Stomach (tissue), 4 donors: ENCODE data around the gene RBFOX1.

ENCODE experiments used
- EP300 ChIP-seq: sonication (generic); formaldehyde crosslinking; IDR thresholded peaks from one replicate; pipeline ENCODE4 v1.6.1; 2017; ENCODE audit warnings: antibody characterized with exemption
- POLR2A ChIP-seq, 4 donors: fragments of 450-650 bp; IDR thresholded peaks; one replicate each; pipeline ENCODE4 v1.6.1; 2016; ENCODE audit warnings: antibody characterized with exemption in 4 of 4, control low read depth in 2 of 4, mild to moderate bottlenecking in 1 of 4, moderate library complexity in 1 of 4
- POLR2AphosphoS5 ChIP-seq, 3 donors: sonication (generic); formaldehyde crosslinking; IDR thresholded peaks; one replicate each; pipeline ENCODE4 v1.6.1; 2016; ENCODE audit warnings: antibody characterized with exemption in 3 of 3
- TF ChIP-seq, protein P1 (sequence below), 7 experiments: fragments of 450-650 bp in 4 of 7; fragments of 200-600 bp in 3 of 7; sonication (generic) in 3 of 7; IDR thresholded peaks; one replicate each; pipeline ENCODE4 v1.5.1; 2016 to 2019; ENCODE audit warnings: antibody characterized with exemption in 7 of 7, control low read depth in 2 of 7, mild to moderate bottlenecking in 1 of 7

DNA sequence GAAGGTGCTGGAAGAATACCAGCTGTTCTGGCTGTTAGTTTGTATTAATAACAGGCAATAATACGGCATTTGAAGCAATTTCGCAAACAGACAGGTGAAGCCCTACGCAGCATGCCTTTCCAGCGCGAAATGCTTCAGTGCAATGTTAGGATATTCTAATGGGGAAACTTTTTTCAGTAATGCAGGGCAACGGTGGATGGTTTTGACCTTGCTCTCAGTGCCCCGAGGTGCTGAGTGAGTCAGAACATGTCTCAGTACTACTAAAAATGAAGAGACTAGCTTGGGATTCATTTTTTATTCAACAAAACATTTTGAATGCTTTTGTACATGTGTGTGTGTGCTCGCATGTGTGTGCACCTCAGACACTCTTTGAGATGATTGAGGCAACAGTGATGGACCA, 172.2 kb downstream of the RBFOX1 start:
- TF ChIP-seq, protein P1, sequence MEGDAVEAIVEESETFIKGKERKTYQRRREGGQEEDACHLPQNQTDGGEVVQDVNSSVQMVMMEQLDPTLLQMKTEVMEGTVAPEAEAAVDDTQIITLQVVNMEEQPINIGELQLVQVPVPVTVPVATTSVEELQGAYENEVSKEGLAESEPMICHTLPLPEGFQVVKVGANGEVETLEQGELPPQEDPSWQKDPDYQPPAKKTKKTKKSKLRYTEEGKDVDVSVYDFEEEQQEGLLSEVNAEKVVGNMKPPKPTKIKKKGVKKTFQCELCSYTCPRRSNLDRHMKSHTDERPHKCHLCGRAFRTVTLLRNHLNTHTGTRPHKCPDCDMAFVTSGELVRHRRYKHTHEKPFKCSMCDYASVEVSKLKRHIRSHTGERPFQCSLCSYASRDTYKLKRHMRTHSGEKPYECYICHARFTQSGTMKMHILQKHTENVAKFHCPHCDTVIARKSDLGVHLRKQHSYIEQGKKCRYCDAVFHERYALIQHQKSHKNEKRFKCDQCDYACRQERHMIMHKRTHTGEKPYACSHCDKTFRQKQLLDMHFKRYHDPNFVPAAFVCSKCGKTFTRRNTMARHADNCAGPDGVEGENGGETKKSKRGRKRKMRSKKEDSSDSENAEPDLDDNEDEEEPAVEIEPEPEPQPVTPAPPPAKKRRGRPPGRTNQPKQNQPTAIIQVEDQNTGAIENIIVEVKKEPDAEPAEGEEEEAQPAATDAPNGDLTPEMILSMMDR (IDR thresholded peaks at IDR 0.05), result no peak
- TF ChIP-seq EP300 (no peak), POLR2A (IDR thresholded peaks at IDR 0.05) (no peak), POLR2AphosphoS5 (IDR thresholded peaks at IDR 0.05) (no peak)
